HL-60 (cell line): Measurements from ENCODE around the gene KLF16.

Experiments used
- DNase-seq, 2 experiments: peaks; one replicate each; pipeline ENCODE4 v3.0.0-alpha.2; 2010 to 2020; ENCODE audit warnings: low read depth in 1 of 2, low spot score in 1 of 2
- H3K27ac ChIP-seq: fragments of 250-450 bp; sonication (Bioruptor Pico); replicated peaks from 2 replicates; pipeline ENCODE4 v1.5.1; 2020; ENCODE audit warnings: mild to moderate bottlenecking, moderate library complexity
- H3K27me3 ChIP-seq: fragments of 250-450 bp; sonication (Bioruptor Pico); 2 replicates; pipeline ENCODE4 v1.5.1; 2021; ENCODE audit warnings: mild to moderate bottlenecking, moderate library complexity; ENCODE audit not compliant: insufficient read depth, poor library complexity, severe bottlenecking
- H3K4me3 ChIP-seq: replicated peaks from 2 replicates; pipeline ENCODE4 v1.5.1; 2011; ENCODE audit warnings: mild to moderate bottlenecking, control low read depth, low read length; ENCODE audit not compliant: insufficient read depth
- GABPA ChIP-seq: IDR thresholded peaks from 2 replicates; pipeline ENCODE4 v1.6.1; 2012; ENCODE audit warnings: low read depth
- POLR2AphosphoS5 ChIP-seq: IDR thresholded peaks from 2 replicates; pipeline ENCODE4 v1.6.1; 2012; ENCODE audit warnings: low read depth
- SPI1 ChIP-seq: IDR thresholded peaks from 2 replicates; pipeline ENCODE4 v1.6.1; 2012; ENCODE audit warnings: low read depth, mild to moderate bottlenecking, borderline replicate concordance
- TF ChIP-seq, protein P1 (sequence below): IDR thresholded peaks from one replicate; pipeline ENCODE4 v1.5.1; 2011; ENCODE audit warnings: low read length, control low read depth, inconsistent platforms; ENCODE audit not compliant: insufficient read depth
- TF ChIP-seq, protein P2 (sequence below): IDR thresholded peaks from 2 replicates; pipeline ENCODE4 v1.6.1; 2012; ENCODE audit warnings: low read depth; ENCODE audit not compliant: insufficient replicate concordance

Gene KLF16

DNA sequence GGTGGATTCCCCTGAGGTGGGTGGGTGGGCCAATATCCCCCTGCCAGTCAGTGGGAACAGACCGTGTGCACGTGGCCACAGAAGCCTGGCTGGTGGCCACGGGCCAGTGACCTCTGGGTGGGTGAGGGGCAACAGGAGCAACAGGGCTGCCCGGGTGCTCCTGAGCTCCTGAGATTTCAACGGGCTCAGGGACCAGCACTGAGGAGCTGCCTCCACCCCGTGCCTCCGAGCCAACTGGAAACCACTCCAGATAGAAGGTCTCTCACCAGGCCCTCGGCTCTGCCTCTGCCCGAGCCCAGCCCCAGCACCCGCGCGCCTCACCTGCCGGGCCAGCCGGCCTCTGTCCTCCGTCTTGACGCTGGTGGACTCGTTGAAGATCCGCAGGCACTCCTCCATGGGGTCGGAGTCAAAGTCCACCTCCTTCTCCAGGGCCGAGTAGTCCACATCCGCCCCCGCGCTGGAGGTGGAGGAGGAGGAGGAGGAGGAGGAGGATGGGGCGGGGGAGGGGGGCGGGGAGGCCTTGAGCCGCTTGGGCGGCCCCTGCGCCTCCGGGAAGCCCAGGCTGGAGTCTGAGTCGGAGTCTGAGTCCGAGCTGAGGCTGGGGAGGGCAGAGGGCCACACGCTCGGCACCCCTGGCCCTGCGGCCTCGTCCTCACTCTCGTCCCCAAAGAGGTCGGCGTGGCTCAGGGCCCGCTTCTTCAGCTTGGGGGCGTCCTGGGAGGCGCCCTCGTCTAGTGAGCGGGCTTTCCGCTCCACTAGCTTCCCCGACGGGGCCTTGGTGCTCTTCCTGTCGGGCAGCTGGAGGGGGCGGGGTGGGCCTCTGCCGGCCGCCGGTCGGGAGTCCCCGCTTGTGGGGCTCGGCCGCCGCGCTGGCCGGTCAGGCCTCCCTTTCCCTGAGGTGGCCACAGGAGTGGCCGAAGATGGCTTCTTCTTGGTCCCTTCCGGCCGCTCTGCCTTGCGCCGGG is 36.5 kb downstream of the KLF16 start:
- no peak overlapping the region for H3K4me3 ChIP-seq
- H3K27me3 ChIP-seq = no peaks in the 10 kb centered on the region
- H3K27ac ChIP-seq = no peak overlapping the region
- DNase-seq = no peak
- TF ChIP-seq GABPA = no peak
- TF ChIP-seq, protein P1, sequence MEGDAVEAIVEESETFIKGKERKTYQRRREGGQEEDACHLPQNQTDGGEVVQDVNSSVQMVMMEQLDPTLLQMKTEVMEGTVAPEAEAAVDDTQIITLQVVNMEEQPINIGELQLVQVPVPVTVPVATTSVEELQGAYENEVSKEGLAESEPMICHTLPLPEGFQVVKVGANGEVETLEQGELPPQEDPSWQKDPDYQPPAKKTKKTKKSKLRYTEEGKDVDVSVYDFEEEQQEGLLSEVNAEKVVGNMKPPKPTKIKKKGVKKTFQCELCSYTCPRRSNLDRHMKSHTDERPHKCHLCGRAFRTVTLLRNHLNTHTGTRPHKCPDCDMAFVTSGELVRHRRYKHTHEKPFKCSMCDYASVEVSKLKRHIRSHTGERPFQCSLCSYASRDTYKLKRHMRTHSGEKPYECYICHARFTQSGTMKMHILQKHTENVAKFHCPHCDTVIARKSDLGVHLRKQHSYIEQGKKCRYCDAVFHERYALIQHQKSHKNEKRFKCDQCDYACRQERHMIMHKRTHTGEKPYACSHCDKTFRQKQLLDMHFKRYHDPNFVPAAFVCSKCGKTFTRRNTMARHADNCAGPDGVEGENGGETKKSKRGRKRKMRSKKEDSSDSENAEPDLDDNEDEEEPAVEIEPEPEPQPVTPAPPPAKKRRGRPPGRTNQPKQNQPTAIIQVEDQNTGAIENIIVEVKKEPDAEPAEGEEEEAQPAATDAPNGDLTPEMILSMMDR = no peak

DNA sequence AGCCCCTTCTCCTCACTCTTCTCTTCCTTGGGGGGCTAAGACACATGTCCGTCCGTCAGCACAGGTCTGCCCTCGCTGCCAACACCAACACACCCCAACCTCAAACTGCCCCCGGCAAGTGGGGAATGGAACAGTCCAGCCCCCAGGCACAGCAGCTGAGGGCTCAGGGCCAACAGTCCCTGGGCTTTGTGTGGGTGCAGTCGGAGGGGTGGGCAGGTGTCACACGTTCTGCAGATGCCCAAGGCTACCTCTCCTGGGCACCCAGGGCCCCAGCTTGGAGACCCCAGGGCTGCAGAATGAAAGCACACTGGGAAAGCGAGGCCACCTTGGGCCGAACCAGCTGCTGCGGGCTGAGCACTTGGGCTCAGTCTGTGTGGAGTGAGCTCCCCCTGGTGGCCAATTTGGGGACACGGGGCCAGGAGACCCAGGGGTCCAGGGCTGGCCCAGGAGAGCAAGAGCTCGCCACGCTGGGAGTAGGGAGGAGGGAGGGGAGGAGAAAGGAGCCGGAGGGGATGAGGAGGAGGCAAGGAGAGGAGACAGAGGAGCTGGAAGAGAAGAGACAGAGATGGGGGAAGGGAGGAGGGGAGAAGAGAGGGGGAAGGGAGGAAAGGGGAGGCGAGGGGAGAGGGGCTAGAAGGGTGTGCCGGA is 37.3 kb downstream of the KLF16 start:
- peak in 1 of 2 experiments; percentile 57 for DNase-seq
- Histone ChIP-seq H3K27me3 (no peaks in the 10 kb centered on the region), H3K4me3 (no peak overlapping the region), H3K27ac (no peak overlapping the region)
- TF ChIP-seq, protein P2, sequence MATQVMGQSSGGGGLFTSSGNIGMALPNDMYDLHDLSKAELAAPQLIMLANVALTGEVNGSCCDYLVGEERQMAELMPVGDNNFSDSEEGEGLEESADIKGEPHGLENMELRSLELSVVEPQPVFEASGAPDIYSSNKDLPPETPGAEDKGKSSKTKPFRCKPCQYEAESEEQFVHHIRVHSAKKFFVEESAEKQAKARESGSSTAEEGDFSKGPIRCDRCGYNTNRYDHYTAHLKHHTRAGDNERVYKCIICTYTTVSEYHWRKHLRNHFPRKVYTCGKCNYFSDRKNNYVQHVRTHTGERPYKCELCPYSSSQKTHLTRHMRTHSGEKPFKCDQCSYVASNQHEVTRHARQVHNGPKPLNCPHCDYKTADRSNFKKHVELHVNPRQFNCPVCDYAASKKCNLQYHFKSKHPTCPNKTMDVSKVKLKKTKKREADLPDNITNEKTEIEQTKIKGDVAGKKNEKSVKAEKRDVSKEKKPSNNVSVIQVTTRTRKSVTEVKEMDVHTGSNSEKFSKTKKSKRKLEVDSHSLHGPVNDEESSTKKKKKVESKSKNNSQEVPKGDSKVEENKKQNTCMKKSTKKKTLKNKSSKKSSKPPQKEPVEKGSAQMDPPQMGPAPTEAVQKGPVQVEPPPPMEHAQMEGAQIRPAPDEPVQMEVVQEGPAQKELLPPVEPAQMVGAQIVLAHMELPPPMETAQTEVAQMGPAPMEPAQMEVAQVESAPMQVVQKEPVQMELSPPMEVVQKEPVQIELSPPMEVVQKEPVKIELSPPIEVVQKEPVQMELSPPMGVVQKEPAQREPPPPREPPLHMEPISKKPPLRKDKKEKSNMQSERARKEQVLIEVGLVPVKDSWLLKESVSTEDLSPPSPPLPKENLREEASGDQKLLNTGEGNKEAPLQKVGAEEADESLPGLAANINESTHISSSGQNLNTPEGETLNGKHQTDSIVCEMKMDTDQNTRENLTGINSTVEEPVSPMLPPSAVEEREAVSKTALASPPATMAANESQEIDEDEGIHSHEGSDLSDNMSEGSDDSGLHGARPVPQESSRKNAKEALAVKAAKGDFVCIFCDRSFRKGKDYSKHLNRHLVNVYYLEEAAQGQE = no peak
- TF ChIP-seq POLR2AphosphoS5 (no peak), GABPA (no peak), SPI1 (no peak)
- TF ChIP-seq, protein P1 = peak; percentile 62

DNA sequence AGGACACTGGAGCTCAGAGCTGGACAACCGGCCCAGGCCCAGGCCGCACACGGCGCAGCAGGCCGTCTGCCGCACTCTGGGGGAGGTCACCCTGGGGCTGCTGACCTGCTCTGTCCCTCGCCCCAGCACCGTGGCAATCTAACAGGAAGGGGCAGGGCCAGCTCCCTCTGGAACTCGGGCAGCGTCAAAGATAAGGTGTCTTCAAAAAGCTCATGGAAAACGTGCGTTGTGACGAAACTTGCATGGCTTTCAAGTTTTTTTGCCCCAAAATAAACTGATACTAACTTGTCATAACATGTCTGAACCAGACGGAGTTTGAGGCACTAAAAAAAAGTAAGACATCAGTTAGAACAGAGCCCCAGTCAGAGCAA is 39.1 kb downstream of the KLF16 start:
- H3K27ac ChIP-seq = no peak overlapping the region
- no peak for DNase-seq

More for the DNA sequence above, 39.1 kb downstream of the KLF16 start:
- Histone ChIP-seq H3K4me3 (no peak overlapping the region), H3K27me3 (no peaks in the 10 kb centered on the region)
- TF ChIP-seq, protein P1 = no peak
- TF ChIP-seq SPI1 (no peak), POLR2AphosphoS5 (no peak), GABPA (no peak)
- TF ChIP-seq, protein P2 = no peak
